ENCODE data around the gene NMNAT2.

NMNAT2 gene

GRCh38 chr1:183417772-183418491, at the start of gene NMNAT2:
Gene NMNAT2, minus strand, starts transcription at chr1:183418380. Its CDS starts 113 bp downstream, at chr1:183418267.
- no peak for DNase-seq
- H3K27me3 ChIP-seq = peaks cover 0 to 52% of the 10 kb centered on the region in 2 donors

GRCh38 chr1:183467687-183468086, 49.5 kb upstream of the NMNAT2 start:
- H3K27ac ChIP-seq = no peak overlapping the region
- H3K4me1 ChIP-seq = peaks cover 0 to 4% (median 2%) of the 10 kb centered on the region in 4 donors
- H3K9me3 ChIP-seq = no peaks in the 10 kb centered on the region
- intact Hi-C loops (cut with DNase I; ENCODE audit: low total_unique reads) = no loop called here
- H3K36me3 ChIP-seq = no peaks in the 10 kb centered on the region
- peaks cover 0 to 5% of the 10 kb centered on the region in 2 donors for H3K27me3 ChIP-seq
- DNase-seq = no peak
- no peak for TF ChIP-seq CTCF (IDR thresholded peaks at IDR 0.05)
- no peak overlapping the region for H3K4me3 ChIP-seq

More at GRCh38 chr1:183417772-183418491, at the start of gene NMNAT2:
- Histone ChIP-seq H3K4me1 (peaks cover 0 to 22% (median 16%) of the 10 kb centered on the region in 4 donors), H3K36me3 (no peaks in the 10 kb centered on the region), H3K9me3 (no peaks in the 10 kb centered on the region), H3K4me3 (peak within 1 kb of the TSS; percentile 26 to 39), H3K27ac (no peak within 1 kb of the TSS)
- intact Hi-C loops (cut with DNase I; ENCODE audit: low total_unique reads) = no loop called here
- TF ChIP-seq CTCF (IDR thresholded peaks at IDR 0.05) = no peak

- TF ChIP-seq CTCF (IDR thresholded peaks at IDR 0.05) = no peak
- H3K27ac ChIP-seq = no peak overlapping the region
- intact Hi-C loops (cut with DNase I; ENCODE audit: low total_unique reads) = no loop called here
- peaks cover 0 to 5% of the 10 kb centered on the region in 2 donors for H3K27me3 ChIP-seq
- no peaks in the 10 kb centered on the region for H3K9me3 ChIP-seq
- no peaks in the 10 kb centered on the region for H3K36me3 ChIP-seq
- DNase-seq = no peak
- H3K4me3 ChIP-seq = no peak overlapping the region
- H3K4me1 ChIP-seq = peaks cover 0 to 4% (median 2%) of the 10 kb centered on the region in 4 donors
Measured at GRCh38 chr1:183466781-183467180, 48.6 kb upstream of the NMNAT2 start.

- no peak for TF ChIP-seq CTCF (IDR thresholded peaks at IDR 0.05)
- Histone ChIP-seq H3K4me1 (no peaks in the 10 kb centered on the region), H3K36me3 (no peaks in the 10 kb centered on the region), H3K27me3 (peaks cover 0 to 5% of the 10 kb centered on the region in 2 donors), H3K9me3 (no peaks in the 10 kb centered on the region), H3K4me3 (no peak overlapping the region), H3K27ac (no peak overlapping the region)
- DNase-seq = no peak
- intact Hi-C loops (cut with DNase I; ENCODE audit: low total_unique reads) = no loop called here
Measured at GRCh38 chr1:183463566-183463965, 45.4 kb upstream of the NMNAT2 start.

GRCh38 chr1:183461350-183461749, 43.2 kb upstream of the NMNAT2 start:
- TF ChIP-seq CTCF (IDR thresholded peaks at IDR 0.05) = no peak
- H3K4me1 ChIP-seq = no peaks in the 10 kb centered on the region
- intact Hi-C loops (cut with DNase I; ENCODE audit: low total_unique reads) = no loop called here
- peaks cover 0 to 5% of the 10 kb centered on the region in 2 donors for H3K27me3 ChIP-seq
- H3K9me3 ChIP-seq = no peaks in the 10 kb centered on the region
- no peaks in the 10 kb centered on the region for H3K36me3 ChIP-seq
- H3K4me3 ChIP-seq = no peak overlapping the region
- DNase-seq = no peak
- no peak overlapping the region for H3K27ac ChIP-seq

Data from tibial artery (tissue), 4 donors.